OCI-LY3 (cell line): ENCODE data around the gene PIEZO1.

Experiments
- EZH2phosphoT487 ChIP-seq: fragments of 200-600 bp; shearing (Covaris generic); IDR thresholded peaks from 2 replicates; pipeline ENCODE4 v1.6.1; 2018; ENCODE audit warnings: antibody characterized with exemption, mixed run types, low read depth
- TF ChIP-seq, protein P1 (sequence below): fragments of 200-600, 300-600 bp; sonication (generic); IDR thresholded peaks from 2 replicates; pipeline ENCODE4 v1.5.1; 2014; ENCODE audit warnings: antibody characterized with exemption, low read length, low read depth

GRCh38 chr16:88667461-88667860 is 117.6 kb downstream of the PIEZO1 start:
- TF ChIP-seq, protein P1, sequence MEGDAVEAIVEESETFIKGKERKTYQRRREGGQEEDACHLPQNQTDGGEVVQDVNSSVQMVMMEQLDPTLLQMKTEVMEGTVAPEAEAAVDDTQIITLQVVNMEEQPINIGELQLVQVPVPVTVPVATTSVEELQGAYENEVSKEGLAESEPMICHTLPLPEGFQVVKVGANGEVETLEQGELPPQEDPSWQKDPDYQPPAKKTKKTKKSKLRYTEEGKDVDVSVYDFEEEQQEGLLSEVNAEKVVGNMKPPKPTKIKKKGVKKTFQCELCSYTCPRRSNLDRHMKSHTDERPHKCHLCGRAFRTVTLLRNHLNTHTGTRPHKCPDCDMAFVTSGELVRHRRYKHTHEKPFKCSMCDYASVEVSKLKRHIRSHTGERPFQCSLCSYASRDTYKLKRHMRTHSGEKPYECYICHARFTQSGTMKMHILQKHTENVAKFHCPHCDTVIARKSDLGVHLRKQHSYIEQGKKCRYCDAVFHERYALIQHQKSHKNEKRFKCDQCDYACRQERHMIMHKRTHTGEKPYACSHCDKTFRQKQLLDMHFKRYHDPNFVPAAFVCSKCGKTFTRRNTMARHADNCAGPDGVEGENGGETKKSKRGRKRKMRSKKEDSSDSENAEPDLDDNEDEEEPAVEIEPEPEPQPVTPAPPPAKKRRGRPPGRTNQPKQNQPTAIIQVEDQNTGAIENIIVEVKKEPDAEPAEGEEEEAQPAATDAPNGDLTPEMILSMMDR = no peak
- TF ChIP-seq EZH2phosphoT487 = no peak
